Endodermal cell (in vitro differentiated cells): Measurements from ENCODE around the gene ZDHHC24. TPM values are rescaled to one million over a fixed set of nuclear protein-coding genes. Genes with fewer than 3 reads are reported as not detected.
A peak's percentile ranks its signal among the peaks of the same experiment; 100 is the strongest.

Source experiments
- DNase-seq: peaks from one replicate; pipeline ENCODE4 v3.0.0-alpha.2; 2017
- H3K27ac ChIP-seq: 2 replicates; pipeline ENCODE4 v1.5.1; 2013; ENCODE audit warnings: mild to moderate bottlenecking, low read depth, low read length, moderate library complexity
- H3K27me3 ChIP-seq: 2 replicates; pipeline ENCODE4 v1.6.1; 2013; ENCODE audit warnings: mild to moderate bottlenecking, low read length, moderate library complexity; ENCODE audit not compliant: insufficient read depth, control insufficient read depth, poor library complexity, severe bottlenecking
- H3K36me3 ChIP-seq: 2 replicates; pipeline ENCODE4 v1.7.0; 2013; ENCODE audit warnings: mild to moderate bottlenecking, low read length, moderate library complexity; ENCODE audit not compliant: control insufficient read depth, insufficient read depth
- H3K4me1 ChIP-seq: one replicate; pipeline ENCODE4 v1.7.0; 2013; ENCODE audit warnings: low read length; ENCODE audit not compliant: control insufficient read depth, insufficient read depth
- H3K4me3 ChIP-seq: 2 replicates; pipeline ENCODE4 v1.5.1; 2013; ENCODE audit warnings: mild to moderate bottlenecking, low read length, moderate library complexity
- H3K9ac ChIP-seq: 2 replicates; pipeline ENCODE4 v1.6.1; 2013; ENCODE audit warnings: mild to moderate bottlenecking, low read length, moderate library complexity; ENCODE audit not compliant: poor library complexity, severe bottlenecking; ENCODE audit errors: extremely low read depth
- H3K9me3 ChIP-seq: 2 replicates; pipeline ENCODE4 v1.6.1; 2013; ENCODE audit warnings: mild to moderate bottlenecking, low read length, moderate library complexity; ENCODE audit not compliant: control insufficient read depth
- H3K27ac Mint-ChIP-seq: 2 replicates; pipeline ENCODE4 v1.8.0; 2020; ENCODE audit warnings: mixed read lengths
- H3K27me3 Mint-ChIP-seq: 2 replicates; pipeline ENCODE4 v1.8.0; 2021; ENCODE audit warnings: mild to moderate bottlenecking, mixed read lengths; ENCODE audit not compliant: insufficient read depth
- H3K36me3 Mint-ChIP-seq: 2 replicates; pipeline ENCODE4 v1.8.0; 2020; ENCODE audit warnings: low read depth, mixed read lengths
- H3K4me1 Mint-ChIP-seq: 2 replicates; pipeline ENCODE4 v1.8.0; 2020; ENCODE audit warnings: mixed read lengths
- H3K4me3 Mint-ChIP-seq: 2 replicates; pipeline ENCODE4 v1.8.0; 2020; ENCODE audit warnings: mild to moderate bottlenecking, moderate library complexity, mixed read lengths
- H3K9me3 Mint-ChIP-seq: 2 replicates; pipeline ENCODE4 v1.8.0; 2020; ENCODE audit warnings: mild to moderate bottlenecking, mixed read lengths
- CTCF ChIP-seq: fragments of 200-600 bp; sonication (generic); conservative IDR thresholded peaks from 2 replicates; pipeline ENCODE4 v1.5.0; 2021; ENCODE audit warnings: antibody characterized with exemption, mild to moderate bottlenecking
- WGBS, 2 experiments: methylation state at CpG; one replicate each; pipeline versions ENCODE4 v1.1.5 to v1.1.7; 2013; ENCODE audit warnings: missing lambda C conversion rate in 2 of 2, mixed read lengths in 1 of 2; ENCODE audit not compliant: insufficient coverage in 1 of 2, insufficient read length in 1 of 2; 5-methylcytosine and 5-hydroxymethylcytosine counted together
- total RNA-seq, 2 donors: library from RNA; stranded (reverse); fragmentation: NEBNext Ultra II Directional in 1 of 2; extraction: Animal tissue kit (Norgen Biotek cat#: 25700) in 1 of 2; gene quantifications; 2 replicates in 1 of 2; 3 replicates in 1 of 2; pipeline ENCODE4 v1.2.1, GENCODE V29; 2021

The ZDHHC24 gene
- total RNA-seq, 2 donors from 2014 or later = 10.6 to 11.7 TPM

GRCh38 chr11:66493130-66493529 is 52.7 kb downstream of the ZDHHC24 start:
- DNase-seq = no peak

GRCh38 chr11:66492161-66492865 is 53.5 kb downstream of the ZDHHC24 start:
- Histone ChIP-seq H3K27ac (no peak overlapping the region), H3K4me3 (no peak overlapping the region), H3K4me1 (no peaks in the 10 kb centered on the region), H3K27me3 (no peaks in the 10 kb centered on the region), H3K9me3 (no peaks in the 10 kb centered on the region), H3K36me3 (peaks cover 55% of the 10 kb centered on the region), H3K9ac (no peak overlapping the region)
- no peaks in the 10 kb centered on the region for H3K9me3 Mint-ChIP-seq
- DNase-seq = no peak
- no peak for TF ChIP-seq CTCF
- H3K27me3 Mint-ChIP-seq = no peaks in the 10 kb centered on the region
- H3K36me3 Mint-ChIP-seq = peaks cover 58% of the 10 kb centered on the region
- H3K4me3 Mint-ChIP-seq = no peak overlapping the region
- 93 to 100% methylated on average over 1 to 10 of the region's 10 CpGs for WGBS, 2 experiments
- H3K4me1 Mint-ChIP-seq = peaks cover 3% of the 10 kb centered on the region
- no peak overlapping the region for H3K27ac Mint-ChIP-seq

More at GRCh38 chr11:66493130-66493529, 52.7 kb downstream of the ZDHHC24 start:
- peaks cover 3% of the 10 kb centered on the region for H3K4me1 Mint-ChIP-seq
- no peak overlapping the region for H3K4me3 ChIP-seq
- H3K27ac ChIP-seq = no peak overlapping the region
- H3K27me3 Mint-ChIP-seq = no peaks in the 10 kb centered on the region
- H3K9ac ChIP-seq = no peak overlapping the region
- TF ChIP-seq CTCF = no peak
- H3K4me3 Mint-ChIP-seq = no peak overlapping the region
- H3K27me3 ChIP-seq = no peaks in the 10 kb centered on the region
- no peaks in the 10 kb centered on the region for H3K9me3 ChIP-seq
- H3K9me3 Mint-ChIP-seq = no peaks in the 10 kb centered on the region
- H3K36me3 Mint-ChIP-seq = peaks cover 56% of the 10 kb centered on the region
- H3K4me1 ChIP-seq = no peaks in the 10 kb centered on the region
- peaks cover 56% of the 10 kb centered on the region for H3K36me3 ChIP-seq
- 95 to 97% methylated on average over 6 to 10 of the region's 10 CpGs for WGBS, 2 experiments
- H3K27ac Mint-ChIP-seq = no peak overlapping the region

GRCh38 chr11:66491315-66491935 is 54.4 kb downstream of the ZDHHC24 start:
- Mint-ChIP-seq H3K4me3 (no peak overlapping the region), H3K9me3 (no peaks in the 10 kb centered on the region), H3K27ac (peak overlapping the region; percentile 48), H3K27me3 (no peaks in the 10 kb centered on the region), H3K36me3 (peaks cover 49% of the 10 kb centered on the region), H3K4me1 (peaks cover 3% of the 10 kb centered on the region)
- Histone ChIP-seq H3K9me3 (no peaks in the 10 kb centered on the region), H3K4me1 (no peaks in the 10 kb centered on the region), H3K9ac (no peak overlapping the region), H3K27ac (no peak overlapping the region), H3K27me3 (no peaks in the 10 kb centered on the region), H3K4me3 (no peak overlapping the region), H3K36me3 (peaks cover 49% of the 10 kb centered on the region)
- peak; percentile 80 for TF ChIP-seq CTCF
- DNase-seq = peak; percentile 84
- WGBS, 2 experiments = 81 to 82% methylated on average over 12 to 20 of the region's 20 CpGs
